HG03442 (cell line): Measurements from ENCODE around the gene PDZD2.

Experiments
- ATAC-seq: cut with Tn5 transposase; IDR thresholded peaks from one replicate; pipeline ENCODE4 v1.9.1; 2021; ENCODE audit warnings: mild to moderate bottlenecking, moderate library complexity; ENCODE audit not compliant: unreplicated experiment

The PDZD2 gene

GRCh38 chr5:32155211-32155610, 516.3 kb downstream of the PDZD2 start:
- no peak for ATAC-seq

- no peak for ATAC-seq
Measured at GRCh38 chr5:32156635-32157034, 517.7 kb downstream of the PDZD2 start.

DNA sequence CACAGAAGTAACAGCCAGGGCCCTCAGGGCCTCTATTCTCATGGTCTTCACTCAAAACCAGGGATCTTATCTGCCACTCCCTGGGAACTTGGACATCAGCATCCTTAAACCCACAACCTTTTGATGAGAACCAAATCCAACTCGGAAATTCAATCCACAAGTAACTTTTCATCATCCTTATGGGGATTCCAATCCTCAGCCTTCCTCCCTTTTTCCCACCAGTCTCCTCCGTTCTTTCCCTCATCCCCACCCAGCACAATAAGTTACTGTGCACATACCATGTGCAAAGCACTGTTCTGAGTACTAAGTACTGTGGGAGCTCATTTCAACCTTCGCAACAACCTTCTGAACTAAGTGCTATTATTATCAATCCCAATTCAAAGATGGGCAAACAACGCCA, 518.1 kb downstream of the PDZD2 start:
- no peak for ATAC-seq

GRCh38 chr5:32158679-32158975, 519.7 kb downstream of the PDZD2 start:
- no peak for ATAC-seq

DNA sequence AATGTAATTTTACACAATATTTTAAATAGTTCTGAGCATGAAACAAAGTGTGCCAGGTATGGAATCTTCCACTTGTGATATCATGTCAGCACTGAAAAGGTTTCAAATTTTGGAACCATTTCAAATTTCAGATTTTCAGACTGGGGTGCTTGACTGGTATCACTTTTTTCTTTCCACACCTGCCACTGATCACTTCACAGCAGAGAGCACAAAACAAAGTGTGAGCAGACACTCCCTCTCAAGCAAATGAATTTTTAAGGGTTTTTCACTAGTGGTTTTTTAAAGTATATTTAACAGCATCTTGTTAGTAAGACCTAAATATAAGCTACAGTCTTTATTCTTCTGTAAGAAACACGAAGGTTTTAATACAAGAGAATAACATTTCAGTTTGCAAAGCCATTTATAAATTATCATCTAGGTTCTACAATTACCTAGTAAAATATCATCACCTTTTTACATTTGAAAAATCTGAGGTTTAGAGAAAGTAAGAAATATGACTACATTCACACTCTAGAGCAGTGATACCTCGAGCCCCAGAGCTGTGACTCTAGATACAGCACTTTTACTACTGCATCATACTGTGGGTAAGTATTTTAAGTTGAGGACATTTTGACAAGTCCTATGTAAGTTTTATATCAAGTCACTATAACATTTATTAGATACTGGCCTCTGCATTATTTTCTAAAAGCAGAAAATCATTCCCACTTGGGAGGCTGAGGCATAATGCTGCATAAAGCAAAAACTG, 520.6 kb downstream of the PDZD2 start:
- ATAC-seq = no peak

DNA sequence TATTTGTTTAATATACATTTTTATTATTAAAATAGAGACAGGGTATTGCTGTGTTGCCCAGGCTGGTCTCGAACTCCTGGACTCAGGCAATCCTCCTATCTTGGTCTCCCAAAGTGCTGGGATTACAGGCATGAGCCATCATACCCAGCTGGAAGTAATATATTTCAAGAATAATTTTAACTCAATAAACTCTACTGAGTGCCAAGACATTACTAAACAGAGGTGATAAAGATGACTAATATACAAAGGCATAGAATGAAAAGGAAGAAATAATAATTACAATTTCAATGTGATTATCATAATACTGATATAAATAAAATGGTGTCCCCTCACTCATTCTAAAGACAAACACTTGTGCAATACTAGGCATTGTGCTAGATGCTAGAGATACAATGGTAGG, 521.3 kb downstream of the PDZD2 start:
- ATAC-seq = no peak
